Measurements from ENCODE around the gene NHP2. TPM values are rescaled to one million over a fixed set of nuclear protein-coding genes. Genes with fewer than 3 reads are reported as not detected.

The NHP2 gene
- total RNA-seq, 1 experiment from 2014 or later: 322 TPM

- POLR2A ChIA-PET: no interaction called here
- no peak for DNase-seq (ENCODE audit: unreplicated experiment)
- intact Hi-C loops (cut with micrococcal nuclease): no loop called here
- BruUV-seq (replicated peaks): no TSS peak
- Mint-ChIP-seq H3K27me3 (ENCODE audit: insufficient read depth, unreplicated experiment) (no peaks in the 10 kb centered on the region), H3K27ac (ENCODE audit: low read depth, unreplicated experiment) (no peak overlapping the region), H3K4me1 (ENCODE audit: insufficient read depth, unreplicated experiment) (peaks cover 3% of the 10 kb centered on the region), H3K4me3 (ENCODE audit: unreplicated experiment) (no peak overlapping the region), H3K36me3 (ENCODE audit: insufficient read depth, unreplicated experiment) (no peaks in the 10 kb centered on the region), H3K9me3 (ENCODE audit: unreplicated experiment) (no peaks in the 10 kb centered on the region)
- CTCF ChIA-PET: interaction anchor here (0.6 to 1.2 kb wide), 2 partner anchors 19 to 581 kb away, joined by 3 read pairs; no protein-coding TSS in a partner anchor
- TF ChIP-seq CTCF (IDR thresholded peaks at IDR 0.05; ENCODE audit: unreplicated experiment): no peak
Observed at GRCh38 chr5:178126556-178126955, 27.1 kb downstream of the NHP2 start.

- CTCF ChIA-PET: interaction anchor here (3.1 kb wide), 1 partner anchor 50 kb away, joined by 11 read pairs; no protein-coding TSS in a partner anchor
- POLR2A ChIA-PET: no interaction called here
- Mint-ChIP-seq H3K27ac (ENCODE audit: low read depth, unreplicated experiment) (no peak overlapping the region), H3K4me1 (ENCODE audit: insufficient read depth, unreplicated experiment) (no peaks in the 10 kb centered on the region), H3K27me3 (ENCODE audit: insufficient read depth, unreplicated experiment) (no peaks in the 10 kb centered on the region), H3K9me3 (ENCODE audit: unreplicated experiment) (no peaks in the 10 kb centered on the region), H3K36me3 (ENCODE audit: insufficient read depth, unreplicated experiment) (no peaks in the 10 kb centered on the region), H3K4me3 (ENCODE audit: unreplicated experiment) (no peak overlapping the region)
- BruUV-seq (replicated peaks): no TSS peak
- intact Hi-C loops (cut with micrococcal nuclease): no loop called here
- TF ChIP-seq CTCF (IDR thresholded peaks at IDR 0.05; ENCODE audit: unreplicated experiment): no peak
- DNase-seq (ENCODE audit: unreplicated experiment): no peak
Observed at GRCh38 chr5:178125253-178125906, 28.3 kb downstream of the NHP2 start.

GRCh38 chr5:178123966-178124925 is 29.4 kb downstream of the NHP2 start:
- DNase-seq (ENCODE audit: unreplicated experiment): no peak
- H3K36me3 Mint-ChIP-seq (ENCODE audit: insufficient read depth, unreplicated experiment): no peaks in the 10 kb centered on the region
- no peaks in the 10 kb centered on the region for H3K9me3 Mint-ChIP-seq (ENCODE audit: unreplicated experiment)
- intact Hi-C loops (cut with micrococcal nuclease): no loop called here
- CTCF ChIA-PET: interaction anchor here (0.9 to 3.1 kb wide), 4 partner anchors 13 to 616 kb away, joined by 3 to 11 read pairs (median 5); no protein-coding TSS in a partner anchor
- H3K4me1 Mint-ChIP-seq (ENCODE audit: insufficient read depth, unreplicated experiment): no peaks in the 10 kb centered on the region
- POLR2A ChIA-PET: no interaction called here
- H3K27me3 Mint-ChIP-seq (ENCODE audit: insufficient read depth, unreplicated experiment): no peaks in the 10 kb centered on the region
- TF ChIP-seq CTCF (IDR thresholded peaks at IDR 0.05; ENCODE audit: unreplicated experiment): no peak
- no peak overlapping the region for H3K4me3 Mint-ChIP-seq (ENCODE audit: unreplicated experiment)
- no peak overlapping the region for H3K27ac Mint-ChIP-seq (ENCODE audit: low read depth, unreplicated experiment)
- no TSS peak for BruUV-seq (replicated peaks)
